C4-2B (cell line): ENCODE data around the gene CYLD.

Source experiments
- CTCF ChIP-seq: fragments of 450-650 bp; conservative IDR thresholded peaks from 2 replicates; pipeline ENCODE4 v1.5.1; 2017; ENCODE audit warnings: mild to moderate bottlenecking
- ZFX ChIP-seq: fragments of 450-650 bp; IDR thresholded peaks from 2 replicates; pipeline ENCODE4 v1.6.1; 2017

GRCh38 chr16:50744881-50745280, 3.0 kb downstream of the CYLD start:
- TF ChIP-seq CTCF = no peak
- no peak for TF ChIP-seq ZFX
